Transverse colon (tissue), 4 donors: ENCODE results near the gene FBXL19.
A peak's percentile ranks its signal among the peaks of the same experiment; 100 is the strongest.

Source experiments
- CTCF ChIP-seq, 5 experiments: fragments of 200-600 bp in 3 of 5; fragments of 450-650 bp in 2 of 5; sonication (generic) in 3 of 5; IDR thresholded peaks; 1 replicate in 2 of 5; 2 replicates in 3 of 5; pipeline ENCODE4 v1.5.1; 2016 to 2017; ENCODE audit warnings: antibody characterized with exemption in 5 of 5, inconsistent platforms in 3 of 5, mild to moderate bottlenecking in 2 of 5, moderate library complexity in 1 of 5
- EP300 ChIP-seq: sonication (generic); formaldehyde crosslinking; IDR thresholded peaks from one replicate; pipeline ENCODE4 v1.6.1; 2017; ENCODE audit warnings: antibody characterized with exemption, low read depth
- POLR2AphosphoS5 ChIP-seq, 3 donors: sonication (generic); formaldehyde crosslinking; IDR thresholded peaks; one replicate each; pipeline ENCODE4 v1.6.1; 2016; ENCODE audit warnings: antibody characterized with exemption in 3 of 3

GRCh38 chr16:30896261-30896888 lies 27.0 kb upstream of the FBXL19 start, which contains the start of gene CTF1:
- TF ChIP-seq EP300 (no peak), CTCF (IDR thresholded peaks at IDR 0.05) (no peak), POLR2AphosphoS5 (IDR thresholded peaks at IDR 0.05) (peak; percentile 44 to 66 (median 53))
